Hepatocyte (in vitro differentiated cells): Measurements from ENCODE around the gene C1QTNF2.

ENCODE experiments used
- CTCF ChIP-seq: fragments of 200-600 bp; sonication (generic); IDR thresholded peaks from 2 replicates; pipeline ENCODE4 v1.5.1; 2016; ENCODE audit warnings: antibody characterized with exemption, mild to moderate bottlenecking; ENCODE audit not compliant: poor library complexity
- EZH2 ChIP-seq: fragments of 200-600 bp; sonication (generic); IDR thresholded peaks from 2 replicates; pipeline ENCODE4 v1.6.1; 2016; ENCODE audit warnings: antibody characterized with exemption, mild to moderate bottlenecking, borderline replicate concordance
- EZH2phosphoT487 ChIP-seq: fragments of 200-600 bp; sonication (generic); IDR thresholded peaks from one replicate; pipeline ENCODE4 v1.6.1; 2018; ENCODE audit warnings: antibody characterized with exemption, mild to moderate bottlenecking, low read depth, moderate library complexity; ENCODE audit not compliant: unreplicated experiment, severe bottlenecking

DNA sequence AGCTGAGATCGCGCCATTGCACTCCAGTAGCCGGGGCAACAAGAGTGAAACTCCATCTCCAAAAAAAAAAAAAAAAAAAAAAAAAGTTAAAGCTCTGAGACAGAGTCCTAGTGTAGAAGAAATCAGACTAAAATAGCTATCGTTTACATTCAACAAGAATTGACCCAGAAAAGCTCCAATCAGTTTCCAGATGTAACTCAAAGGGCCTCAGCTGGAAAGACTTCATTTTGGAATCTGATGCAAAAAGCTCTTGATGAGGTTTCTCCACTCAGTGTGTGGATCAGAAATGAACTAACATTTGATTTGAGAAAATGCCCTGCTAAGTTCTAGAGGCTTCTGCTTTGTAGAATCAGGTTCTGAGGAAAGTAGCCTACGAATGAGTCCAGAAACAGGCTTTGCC is 7.2 kb upstream of the C1QTNF2 start:
- no peak for TF ChIP-seq CTCF
- no peak for TF ChIP-seq EZH2
- TF ChIP-seq EZH2phosphoT487, result no peak
